Activated T-cell treated with anti-CD3 and anti-CD28 coated beads, Interleukin-2, amount 50 U/mL, for 1 hour (primary cell): Measurements from ENCODE around the gene ERP27.

Experiments
- DNase-seq: peaks from one replicate; pipeline ENCODE4 v3.0.0-alpha.2; 2020

The ERP27 gene

DNA sequence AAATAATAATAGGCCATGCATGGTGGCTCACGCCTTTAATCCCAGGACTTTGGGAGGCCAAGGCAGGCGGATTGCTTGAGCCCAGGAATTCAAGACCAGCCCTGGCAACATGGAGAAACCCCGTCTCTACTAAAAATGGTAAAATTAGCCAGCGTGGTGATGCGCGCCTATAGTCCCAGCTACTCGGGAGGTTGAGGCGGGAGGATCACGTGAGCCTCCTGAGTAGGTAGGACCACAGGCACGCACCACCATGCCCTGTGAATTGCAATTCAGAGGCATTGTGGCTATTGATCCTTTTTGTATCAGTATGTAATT lies 20.7 kb upstream of the ERP27 start:
- DNase-seq: peak; percentile 52

DNA sequence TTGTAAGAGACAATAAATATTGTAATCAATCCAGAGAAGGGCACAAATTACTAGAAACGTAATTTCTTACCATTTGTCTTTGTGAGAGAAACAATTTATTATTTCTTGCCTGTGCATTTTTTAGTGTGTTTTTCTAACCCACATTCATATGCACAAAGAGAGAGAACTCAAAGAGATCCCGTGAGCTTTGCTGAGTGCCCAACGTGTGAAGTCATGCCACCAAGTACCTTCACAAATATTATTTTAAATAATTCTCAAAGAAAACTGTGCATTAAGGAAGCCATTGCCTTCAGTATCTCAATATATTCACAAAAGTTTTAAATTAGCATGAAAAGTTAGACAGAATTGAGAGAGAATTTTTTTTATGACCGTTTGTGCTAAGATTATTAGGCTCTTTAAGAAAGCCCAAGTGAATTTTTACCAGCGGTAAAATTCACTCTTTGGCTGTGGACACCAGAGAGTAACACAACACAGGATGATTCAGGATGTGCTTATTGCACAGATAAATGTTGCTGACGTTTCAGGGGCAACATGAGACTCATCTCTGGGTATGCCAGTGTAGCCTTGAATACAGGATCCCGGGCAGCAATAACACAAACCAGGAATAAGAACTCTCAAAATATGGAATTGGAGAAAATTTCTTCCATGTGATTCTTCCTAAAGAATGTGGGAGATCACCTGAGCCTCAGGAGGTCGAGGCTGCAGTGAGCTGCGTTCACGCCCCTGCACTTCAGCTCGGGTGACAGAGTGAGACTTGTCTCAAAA lies 20.2 kb upstream of the ERP27 start:
- DNase-seq: no peak

DNA sequence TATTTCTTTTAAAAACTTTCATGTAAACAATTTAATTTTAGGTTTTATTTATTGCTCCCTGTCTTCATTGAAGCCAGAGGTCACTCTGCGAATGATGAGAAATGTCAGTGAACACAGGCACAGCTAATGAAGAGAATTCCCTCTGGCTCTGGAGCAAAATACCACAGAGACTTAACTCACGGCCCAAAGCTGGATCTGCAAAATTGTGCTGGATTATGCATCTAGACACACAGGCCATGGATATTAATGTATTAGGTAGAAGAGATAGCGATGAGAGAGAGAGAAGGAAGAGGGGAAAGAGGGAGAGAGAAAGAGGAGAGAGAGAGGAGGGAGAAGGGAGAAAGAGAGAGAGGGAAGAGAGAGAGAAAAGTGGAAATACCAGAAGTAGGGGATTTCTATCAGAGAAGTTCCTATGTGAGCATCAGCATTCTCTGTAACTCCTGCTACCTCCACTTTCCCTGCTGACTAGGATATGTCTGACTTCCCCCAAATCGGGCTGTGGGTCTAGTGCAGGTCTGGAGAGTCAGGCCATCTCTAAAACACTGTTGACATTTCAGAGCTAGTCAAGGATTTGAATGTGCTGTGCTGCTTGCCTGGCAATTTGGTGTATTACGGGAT lies 19.3 kb upstream of the ERP27 start:
- DNase-seq: no peak

DNA sequence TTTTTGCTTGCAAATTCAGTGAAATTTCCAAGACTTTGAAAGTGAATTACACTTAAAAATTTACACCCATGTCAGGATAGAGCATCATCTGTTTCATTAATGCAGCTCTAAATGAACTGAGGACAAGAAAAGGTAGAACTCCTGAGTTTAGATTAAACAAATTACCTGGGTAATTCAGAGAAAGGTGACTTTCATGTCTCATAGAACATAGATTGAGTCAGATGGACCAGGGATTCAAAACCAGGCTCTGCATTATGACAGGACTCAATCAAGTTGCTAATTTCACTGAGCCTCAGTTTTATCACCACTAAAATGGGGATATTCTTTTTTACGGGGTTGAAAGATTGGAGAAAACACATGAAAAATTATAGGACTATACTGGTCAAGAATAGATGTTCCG lies 18.6 kb upstream of the ERP27 start:
- no peak for DNase-seq

DNA sequence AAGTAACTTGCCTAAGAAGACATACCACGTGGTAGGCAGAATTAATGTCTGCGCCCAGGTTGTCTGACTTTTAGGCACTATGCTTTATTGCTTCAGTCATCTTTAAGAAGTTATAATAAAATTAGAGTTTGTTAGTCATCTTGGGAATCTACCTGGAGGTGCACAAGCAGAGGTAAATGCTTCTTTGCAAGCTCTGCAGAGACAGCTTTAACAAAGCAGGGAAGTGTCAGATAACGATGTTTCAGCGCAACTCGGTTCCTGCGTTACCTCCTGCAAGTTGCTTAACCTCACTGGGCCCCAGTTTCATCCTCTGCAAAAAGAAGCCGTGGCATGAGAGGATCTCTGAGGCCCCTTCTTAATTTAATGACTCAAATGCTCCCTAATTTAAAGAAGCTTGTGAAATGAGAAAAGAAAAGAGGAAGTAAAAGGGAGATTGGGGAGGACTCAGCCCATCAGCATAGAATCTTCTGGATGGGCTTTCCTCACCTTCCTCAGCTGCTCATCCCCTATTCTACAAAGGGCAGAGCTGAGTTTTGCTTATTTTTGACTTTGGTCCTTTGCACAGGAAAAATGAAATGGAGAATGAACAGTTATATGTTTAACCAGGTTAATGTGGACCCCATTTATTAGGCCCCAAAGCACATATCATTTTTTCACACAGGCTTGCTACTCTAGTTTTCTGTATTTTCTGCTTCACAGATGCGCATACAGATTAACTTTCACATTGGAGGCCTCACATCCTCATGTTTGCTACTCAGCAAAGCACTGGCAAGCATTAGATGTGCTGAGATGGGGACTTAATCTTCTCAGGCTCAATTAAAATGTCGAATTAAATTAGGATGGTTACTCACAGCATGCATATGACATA lies 17.9 kb upstream of the ERP27 start:
- no peak for DNase-seq

DNA sequence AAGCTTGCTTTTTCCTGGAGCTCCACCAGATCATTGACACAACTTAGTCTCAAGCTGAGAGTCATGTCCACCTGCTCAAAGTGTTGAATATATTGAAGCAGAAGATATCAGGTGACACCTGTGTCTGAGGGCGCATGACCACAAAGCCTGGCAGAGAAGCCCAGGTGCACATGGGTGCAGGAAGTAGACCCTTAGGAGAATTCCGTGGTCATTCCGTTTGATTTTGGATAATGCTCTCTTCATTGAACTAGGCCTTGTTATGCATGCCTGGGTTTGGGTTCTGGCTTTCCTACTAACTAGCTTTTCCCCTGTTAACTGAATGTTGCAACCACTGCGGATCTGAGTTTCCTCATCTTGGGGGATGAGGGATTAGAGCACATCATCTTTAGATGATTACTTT lies 15.9 kb upstream of the ERP27 start:
- no peak for DNase-seq

DNA sequence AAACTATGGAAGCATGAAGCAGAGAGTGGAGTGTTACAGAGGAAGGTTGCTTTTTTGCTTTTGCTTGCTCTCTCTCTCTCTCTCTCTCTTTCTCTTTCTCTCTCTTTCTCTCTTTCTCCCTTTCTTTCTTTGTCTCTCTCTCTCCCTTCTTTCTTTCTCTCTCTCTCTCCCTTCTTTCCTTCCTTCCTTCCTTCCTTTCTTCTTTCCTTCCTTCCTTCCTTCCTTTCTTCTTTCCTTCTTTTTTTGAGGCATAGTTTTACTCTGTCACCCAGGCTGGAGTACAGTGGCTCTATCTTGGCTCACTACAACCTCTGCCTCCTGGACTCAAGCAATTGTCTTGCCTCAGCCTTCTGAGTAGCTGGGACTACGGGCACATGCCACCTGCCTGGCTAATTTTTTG lies 15.4 kb upstream of the ERP27 start:
- DNase-seq: no peak

DNA sequence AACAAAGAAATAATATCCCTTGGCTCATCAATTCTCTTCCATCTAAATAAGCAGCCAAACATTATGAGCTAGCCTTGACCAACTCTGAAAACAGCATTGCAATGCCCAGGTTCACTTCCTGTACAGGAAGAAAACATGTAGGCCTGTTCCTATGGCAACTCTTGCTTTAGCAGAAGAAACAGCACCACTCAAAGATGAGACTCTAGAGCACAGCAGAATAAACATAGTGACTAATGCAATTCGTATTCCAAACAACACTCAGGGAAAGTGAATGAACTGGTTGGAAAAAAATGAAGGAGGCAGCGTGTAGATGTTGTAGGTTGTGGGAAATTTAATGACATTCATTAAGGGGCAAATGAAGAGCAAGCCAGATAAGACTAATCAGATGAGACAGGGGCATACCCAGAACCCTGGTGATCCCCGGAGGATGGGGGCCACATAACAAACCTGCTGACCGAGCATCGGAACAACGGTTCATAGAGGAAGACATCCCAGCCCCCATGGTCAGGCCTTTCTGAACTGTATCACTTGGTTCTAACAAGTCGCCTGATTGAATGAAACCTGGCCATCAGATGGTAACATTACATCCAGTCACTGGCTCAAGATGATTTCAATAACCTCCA lies 14.1 kb upstream of the ERP27 start:
- DNase-seq: no peak

DNA sequence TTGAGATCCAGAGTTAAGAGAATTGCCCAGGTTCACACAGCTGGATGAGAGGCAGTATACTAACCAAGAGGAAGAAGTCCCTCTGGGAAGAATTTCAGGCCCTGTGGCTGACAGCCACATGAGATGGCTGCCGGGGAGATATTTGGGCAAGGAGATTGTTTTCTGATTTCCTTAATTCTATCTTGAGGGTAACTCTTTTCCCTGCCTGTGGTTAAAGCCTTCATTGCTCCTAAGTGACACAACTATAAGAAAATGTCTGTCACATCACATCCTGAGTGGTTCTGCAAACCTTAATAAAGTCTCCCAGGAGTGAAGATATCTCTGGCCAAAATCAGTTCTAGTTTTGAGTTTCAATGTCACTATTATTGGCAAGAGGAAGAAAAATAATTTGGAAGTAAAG lies 13.5 kb upstream of the ERP27 start:
- no peak for DNase-seq

DNA sequence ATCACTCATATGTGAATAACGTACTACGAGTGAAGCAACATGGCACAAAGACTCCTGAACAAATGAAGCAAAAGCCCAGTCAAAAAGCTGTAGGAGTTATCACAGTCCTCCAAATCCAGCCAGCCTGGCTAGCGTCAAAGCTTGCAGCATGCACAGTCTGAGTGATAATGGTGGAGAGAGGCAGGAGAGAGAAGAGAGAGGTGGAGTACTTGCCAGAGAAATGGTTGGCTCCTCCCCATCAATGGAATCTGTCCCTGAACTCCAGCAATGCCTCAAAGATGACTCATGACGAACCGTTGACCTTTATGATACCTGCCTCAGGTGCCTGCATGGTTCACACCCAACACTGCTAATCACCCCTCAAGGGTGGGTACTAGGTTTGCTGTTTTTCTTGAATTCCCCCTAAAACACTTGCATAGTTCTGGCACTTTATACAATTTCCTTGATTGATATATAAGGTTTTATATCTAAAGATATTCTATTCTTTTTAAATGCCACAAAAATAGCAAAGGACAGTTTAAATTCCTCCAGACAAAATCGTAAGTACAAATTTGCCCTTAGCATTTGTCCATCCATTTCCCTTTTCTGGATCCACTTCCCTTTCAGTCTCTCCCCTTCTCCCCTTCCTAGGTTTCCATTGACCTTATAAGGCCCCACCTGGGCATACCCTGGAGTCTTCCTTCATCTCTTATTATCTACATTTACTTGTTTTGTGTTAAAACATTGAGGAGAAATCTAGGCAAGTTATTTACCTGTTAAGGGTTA lies 12.8 kb upstream of the ERP27 start:
- no peak for DNase-seq

DNA sequence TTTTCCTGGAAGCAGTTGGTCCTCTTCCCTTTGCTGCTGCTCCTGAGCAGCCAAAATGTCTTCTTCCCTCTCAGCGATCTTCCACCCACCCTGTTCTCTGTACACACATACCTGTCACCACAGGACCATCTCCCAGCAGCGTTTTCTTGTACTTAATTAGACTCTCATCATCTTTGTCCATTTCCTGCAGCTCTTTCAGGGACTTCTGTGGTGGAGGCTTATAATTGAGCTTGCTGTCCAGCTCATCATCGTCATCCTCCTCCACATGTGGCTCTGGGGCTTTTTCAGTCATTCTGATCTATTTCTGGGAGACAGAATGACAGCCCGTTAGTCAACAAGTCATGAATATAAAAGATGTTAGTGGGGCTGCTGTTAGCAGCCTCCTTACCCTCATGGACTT lies 12.1 kb upstream of the ERP27 start:
- no peak for DNase-seq

DNA sequence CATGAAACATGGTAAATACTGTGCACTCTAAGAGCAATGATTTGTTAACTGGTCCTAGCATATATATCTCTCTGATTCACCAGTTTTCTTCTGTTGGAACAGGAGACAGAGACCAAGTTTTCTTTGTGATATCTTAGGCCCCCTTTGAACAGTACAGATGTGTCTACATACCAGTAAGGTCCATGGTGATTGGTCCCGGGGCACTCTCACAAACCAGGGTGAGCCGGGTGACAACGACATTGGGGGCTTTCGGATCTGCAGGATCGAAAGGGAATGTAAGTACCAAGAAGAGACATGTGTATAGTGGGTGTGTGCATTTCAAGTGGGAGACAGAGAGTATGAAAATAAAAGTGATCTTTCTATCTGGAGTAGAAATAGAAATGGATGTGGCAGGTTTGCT lies 11.3 kb upstream of the ERP27 start:
- DNase-seq: no peak

DNA sequence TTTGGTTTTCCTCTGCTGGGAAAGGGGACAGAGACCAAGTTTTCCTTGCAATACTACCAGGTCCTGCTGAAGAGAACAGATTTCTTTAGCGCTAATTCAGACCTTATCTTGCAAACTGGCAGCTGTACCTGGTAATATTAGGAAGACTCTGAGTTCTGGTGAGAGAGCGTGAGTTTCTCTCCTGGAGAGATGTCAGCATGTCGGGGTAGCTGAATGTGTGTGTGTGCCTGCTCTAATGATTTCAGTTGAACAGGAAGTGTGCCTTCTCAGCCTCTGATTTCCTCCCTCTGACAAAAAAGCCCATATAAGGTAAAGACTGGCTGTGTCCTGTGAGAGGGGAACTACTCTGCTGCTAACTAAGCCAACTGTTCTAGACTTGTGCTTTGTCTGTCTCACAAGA lies 10.3 kb upstream of the ERP27 start:
- no peak for DNase-seq

DNA sequence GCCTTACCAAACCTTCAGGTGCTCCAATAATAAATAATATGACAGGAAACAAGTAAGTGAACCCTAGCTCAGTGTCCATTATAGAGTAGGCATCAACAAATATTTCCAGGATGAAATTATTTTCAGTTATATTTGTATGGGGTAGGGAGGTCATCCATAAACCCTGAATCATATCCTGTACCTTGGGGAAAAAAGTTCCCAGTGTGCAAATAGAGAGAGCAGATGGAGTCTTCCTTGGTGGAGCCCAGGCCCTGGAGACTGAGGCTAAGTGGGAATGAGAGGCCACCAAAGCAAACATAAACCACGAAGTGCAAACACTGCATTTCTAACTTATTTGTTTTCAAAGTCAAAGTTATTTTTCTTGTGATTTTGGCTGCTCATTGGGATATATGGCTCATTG lies 8.5 kb upstream of the ERP27 start:
- DNase-seq: no peak

DNA sequence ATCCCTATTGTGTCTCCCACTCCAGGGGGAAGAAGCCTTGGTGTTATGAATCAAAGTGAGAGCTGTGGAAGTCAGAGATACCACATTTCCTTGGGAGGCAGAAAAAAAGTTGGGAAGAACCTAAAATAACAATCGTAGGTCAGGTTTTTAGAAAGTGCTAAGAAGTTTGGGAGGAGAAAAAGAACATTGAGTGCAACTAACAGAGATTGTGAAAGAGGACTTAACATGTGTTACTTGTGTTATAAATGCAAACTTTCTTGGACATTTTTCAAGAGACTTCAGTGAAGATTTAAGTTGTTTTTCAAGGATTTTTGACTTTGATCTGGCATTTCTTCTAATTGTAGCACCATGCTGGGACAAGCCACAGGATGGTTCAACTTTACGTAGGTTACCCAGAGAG lies 7.8 kb upstream of the ERP27 start:
- DNase-seq: no peak

DNA sequence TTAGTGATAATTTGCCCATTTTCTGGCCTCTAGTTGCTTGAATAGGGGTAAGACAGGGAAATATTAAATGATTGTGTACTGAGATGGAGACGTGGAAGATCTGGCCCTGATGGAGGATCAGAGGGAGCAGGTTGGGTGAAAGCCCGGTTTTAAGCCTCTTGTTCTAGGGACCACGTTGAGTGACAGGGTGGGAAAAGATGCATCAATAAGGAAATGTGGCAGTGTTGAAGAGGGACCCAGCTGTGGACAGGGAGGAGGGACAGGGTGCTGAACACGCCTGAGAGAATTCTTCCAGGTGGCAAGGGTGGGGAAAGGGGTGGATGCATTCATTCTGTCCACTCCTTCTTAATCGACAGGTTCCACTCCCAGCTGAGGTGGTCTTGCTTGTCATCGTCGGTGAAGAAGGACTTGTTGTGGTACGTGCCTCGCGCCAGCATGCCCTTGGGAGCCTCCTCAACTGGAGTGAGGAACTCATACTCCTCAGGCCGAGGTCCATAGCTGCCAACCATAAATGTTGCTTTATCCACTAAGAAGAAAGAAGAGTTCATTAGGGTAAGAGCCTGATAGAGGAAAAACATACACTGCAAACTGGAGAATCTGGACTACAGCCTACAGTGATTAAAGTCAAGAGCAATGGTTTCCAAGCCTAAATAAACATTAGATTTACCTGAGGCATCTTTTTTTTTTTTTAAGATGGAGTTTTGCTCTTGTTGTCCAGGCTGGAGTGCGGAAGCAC lies 4.0 kb upstream of the ERP27 start:
- DNase-seq: no peak

DNA sequence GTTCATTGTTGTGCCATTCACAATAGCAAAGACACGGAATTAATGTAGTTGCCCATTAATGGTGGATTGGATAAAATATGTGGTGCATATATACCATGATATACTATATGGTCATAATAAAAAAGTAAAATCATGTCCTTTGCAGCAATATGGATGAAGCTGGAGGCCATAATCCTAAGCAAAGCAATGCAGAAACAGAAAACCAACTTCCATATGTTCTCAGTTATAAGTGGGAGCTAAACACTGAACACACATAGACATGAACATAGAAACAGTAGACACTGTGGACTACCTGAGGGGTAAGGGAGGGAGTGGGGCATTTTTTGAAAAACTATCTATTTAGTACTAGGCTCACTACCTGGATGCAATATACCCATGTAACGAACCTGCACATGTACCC lies 3.0 kb upstream of the ERP27 start:
- no peak for DNase-seq

DNA sequence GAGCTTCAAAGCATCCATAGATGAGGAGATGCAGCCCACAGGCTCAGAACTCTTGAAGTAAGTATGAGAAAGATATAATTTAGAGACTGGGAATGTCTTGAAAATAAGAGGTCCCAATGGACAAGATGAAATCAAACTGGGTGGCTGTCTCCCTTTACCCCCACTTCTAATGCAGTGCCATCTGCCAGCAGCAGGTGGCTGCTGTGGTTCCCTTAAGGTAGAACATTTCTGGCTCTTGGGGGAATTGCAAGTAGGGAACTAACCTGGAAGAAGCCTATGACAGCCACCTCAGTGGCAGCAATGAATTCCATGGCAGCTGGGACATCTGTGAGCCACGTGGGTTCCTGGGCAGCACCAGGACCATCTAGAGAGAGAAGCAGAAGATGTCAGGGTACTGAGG lies 648 bp downstream of the ERP27 start:
- DNase-seq: peak; percentile 58

DNA sequence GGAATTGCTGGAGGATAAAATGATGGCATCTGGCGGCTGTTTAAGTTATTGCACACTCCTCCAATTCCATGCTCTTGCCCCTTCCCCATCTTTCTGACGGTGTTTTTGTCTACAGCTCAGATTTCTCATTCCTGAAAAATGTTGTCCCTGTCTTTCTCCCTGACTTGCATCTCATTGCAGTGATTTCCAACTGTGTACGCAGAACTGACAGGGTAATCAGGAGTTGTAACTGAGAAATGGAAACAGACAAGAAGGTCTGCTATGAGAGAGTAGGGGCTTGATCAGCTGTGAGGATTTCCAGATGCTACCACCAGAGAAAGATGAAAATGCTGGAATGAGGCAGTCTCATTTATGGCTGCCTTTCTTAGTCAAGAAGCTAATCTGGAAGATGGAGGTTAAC lies 1.3 kb downstream of the ERP27 start:
- no peak for DNase-seq

DNA sequence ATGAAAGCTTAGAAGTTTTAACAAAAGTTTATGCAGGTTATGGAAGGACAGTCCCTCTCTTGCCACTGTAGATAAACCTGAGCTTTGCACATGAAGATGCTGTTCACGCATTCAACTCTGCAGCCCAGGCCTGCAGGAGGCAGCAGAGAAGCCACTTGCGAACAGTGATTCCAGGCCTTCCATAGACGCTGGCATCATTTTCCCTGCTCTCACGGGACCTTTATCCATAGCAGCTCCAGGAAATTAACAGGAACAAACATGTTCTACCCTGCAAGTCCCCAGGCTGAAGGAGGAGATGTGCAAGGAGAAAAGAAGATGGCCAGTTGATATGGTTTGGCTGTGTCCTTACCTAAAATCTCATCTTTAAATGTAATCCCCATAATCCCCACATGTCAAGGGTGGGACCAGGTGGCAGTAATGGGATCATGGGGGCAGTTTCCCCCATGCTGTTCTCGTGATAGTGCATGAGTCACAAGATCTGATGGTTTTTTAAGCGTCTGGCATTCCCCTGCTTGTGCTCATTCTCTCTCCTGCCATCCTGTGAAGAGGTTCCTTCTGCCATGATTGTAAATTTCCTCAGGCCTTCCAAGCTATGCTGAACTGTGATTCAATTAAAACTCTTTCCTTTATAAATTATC lies 2.0 kb downstream of the ERP27 start:
- no peak for DNase-seq

DNA sequence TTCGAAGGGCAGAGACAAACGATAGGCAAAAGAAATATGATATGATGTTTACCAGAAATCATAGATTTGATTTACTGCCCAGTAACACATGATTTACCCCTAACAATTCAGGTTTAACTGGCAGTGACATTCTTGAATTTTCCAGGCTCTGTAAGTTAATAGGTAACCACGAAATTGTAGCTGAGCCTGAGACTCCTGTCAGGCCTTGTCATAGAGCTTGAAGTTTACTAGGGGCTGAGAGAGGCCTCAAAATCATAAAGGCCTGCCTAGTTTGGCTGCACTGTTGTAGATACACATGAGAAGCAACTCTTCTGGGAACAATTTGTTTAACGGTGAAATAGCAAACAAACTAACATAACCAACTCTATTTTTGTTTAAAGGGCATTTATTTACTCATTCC lies 3.3 kb downstream of the ERP27 start:
- DNase-seq: no peak

DNA sequence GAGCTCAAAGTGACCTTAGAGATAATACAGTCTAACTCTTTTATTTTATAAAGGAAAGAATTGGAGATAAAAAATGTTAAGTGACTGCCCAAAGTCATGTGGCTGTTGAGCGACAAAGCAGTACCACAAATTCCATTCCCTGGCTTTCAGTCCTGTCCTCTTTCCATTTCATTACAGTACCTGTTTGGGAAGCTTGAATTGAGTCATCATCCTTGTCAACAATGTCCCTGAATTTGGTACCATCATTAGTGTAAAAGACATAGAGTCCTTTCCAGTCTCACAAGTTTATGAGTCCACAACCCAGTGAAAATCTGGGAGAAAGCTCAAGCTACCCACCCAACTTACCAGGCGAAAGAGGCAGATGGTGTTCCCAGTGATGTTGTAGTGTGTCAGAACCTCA lies 3.8 kb downstream of the ERP27 start:
- no peak for DNase-seq
